ENCODE data around the gene CCND1. TPM values are rescaled to one million over a fixed set of nuclear protein-coding genes. Genes with fewer than 3 reads are reported as not detected.

The CCND1 gene
- total and polyA plus RNA-seq, 12 donors: 12.1 to 149 (median 80.7) TPM

DNA sequence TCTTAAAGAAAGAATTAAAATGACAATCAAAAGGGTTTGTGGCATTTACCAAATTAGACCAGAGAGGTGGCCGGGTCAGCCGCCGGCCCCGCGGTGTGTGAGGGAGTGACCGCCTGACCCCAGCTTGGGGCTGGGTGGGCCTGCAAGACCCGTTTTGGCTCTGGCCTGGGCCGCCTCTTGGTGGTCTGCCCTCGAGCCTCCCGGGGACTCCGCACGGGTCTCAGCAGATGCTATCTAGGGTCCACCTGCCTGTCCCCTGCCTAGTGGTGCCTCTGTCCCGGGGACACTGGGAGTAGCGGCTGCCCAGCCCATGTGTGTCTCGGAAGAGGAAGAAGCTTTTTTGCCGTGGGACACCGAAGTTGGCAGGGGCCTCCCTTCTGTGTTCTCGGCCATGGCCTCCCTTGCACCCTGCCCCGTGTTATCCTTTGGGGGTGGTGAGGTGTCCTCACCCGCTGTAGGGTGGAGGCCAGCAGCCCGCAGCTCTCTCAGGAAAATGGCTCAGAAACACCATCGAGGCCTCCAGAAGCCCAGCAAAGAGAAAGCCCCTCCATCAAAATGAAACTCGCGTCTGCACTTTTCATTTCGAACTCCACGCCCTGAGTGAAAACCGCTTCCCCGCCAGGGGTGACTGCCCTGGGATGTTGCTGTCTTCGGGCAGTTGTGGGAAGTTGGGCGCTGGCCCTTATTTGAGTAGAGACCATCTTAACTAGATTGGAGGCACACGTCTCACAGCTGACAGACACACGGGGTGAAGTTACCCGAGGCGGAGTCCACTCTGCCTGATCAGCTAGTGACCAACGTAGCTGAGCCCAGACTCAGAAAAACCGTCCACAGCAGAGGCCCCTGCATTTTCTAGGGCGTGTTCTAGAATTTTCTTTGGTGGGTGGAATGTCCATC, 8.0 kb downstream of the CCND1 start:
- peaks cover 0 to 61% of the 10 kb centered on the region in 2 donors for H3K36me3 ChIP-seq (replicated peaks in 1 of 2)
- H3K27me3 ChIP-seq: no peaks in the 10 kb centered on the region
- 88 to 93% (median 91%) methylated on average over 27 to 37 of the region's 37 CpGs for WGBS, 4 donors
- peaks cover 4 to 10% of the 10 kb centered on the region in 2 donors for H3K4me1 ChIP-seq (replicated peaks in 1 of 2)
- no peak overlapping the region for H3K4me3 ChIP-seq
- DNase-seq: peak in 1 of 7 donors; percentile 20
- TF ChIP-seq, protein P1, sequence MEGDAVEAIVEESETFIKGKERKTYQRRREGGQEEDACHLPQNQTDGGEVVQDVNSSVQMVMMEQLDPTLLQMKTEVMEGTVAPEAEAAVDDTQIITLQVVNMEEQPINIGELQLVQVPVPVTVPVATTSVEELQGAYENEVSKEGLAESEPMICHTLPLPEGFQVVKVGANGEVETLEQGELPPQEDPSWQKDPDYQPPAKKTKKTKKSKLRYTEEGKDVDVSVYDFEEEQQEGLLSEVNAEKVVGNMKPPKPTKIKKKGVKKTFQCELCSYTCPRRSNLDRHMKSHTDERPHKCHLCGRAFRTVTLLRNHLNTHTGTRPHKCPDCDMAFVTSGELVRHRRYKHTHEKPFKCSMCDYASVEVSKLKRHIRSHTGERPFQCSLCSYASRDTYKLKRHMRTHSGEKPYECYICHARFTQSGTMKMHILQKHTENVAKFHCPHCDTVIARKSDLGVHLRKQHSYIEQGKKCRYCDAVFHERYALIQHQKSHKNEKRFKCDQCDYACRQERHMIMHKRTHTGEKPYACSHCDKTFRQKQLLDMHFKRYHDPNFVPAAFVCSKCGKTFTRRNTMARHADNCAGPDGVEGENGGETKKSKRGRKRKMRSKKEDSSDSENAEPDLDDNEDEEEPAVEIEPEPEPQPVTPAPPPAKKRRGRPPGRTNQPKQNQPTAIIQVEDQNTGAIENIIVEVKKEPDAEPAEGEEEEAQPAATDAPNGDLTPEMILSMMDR (IDR thresholded peaks at IDR 0.05): no peak
- no peak for TF ChIP-seq POLR2A (IDR thresholded peaks at IDR 0.05)
- no peak overlapping the region for H3K27ac ChIP-seq
- intact Hi-C loops (cut with DNase I): no loop called here
- H3K9me3 ChIP-seq (replicated peaks in 1 of 3): no peaks in the 10 kb centered on the region

- peaks cover 0 to 4% of the 10 kb centered on the region in 2 donors for H3K4me1 ChIP-seq (replicated peaks in 1 of 2)
- WGBS, 4 donors: 90 to 98% (median 92%) methylated on average over 6 to 10 of the region's 10 CpGs
- H3K4me3 ChIP-seq: no peak overlapping the region
- no peak overlapping the region for H3K27ac ChIP-seq
- intact Hi-C loops (cut with DNase I): no loop called here
- peaks cover 0 to 56% of the 10 kb centered on the region in 2 donors for H3K36me3 ChIP-seq (replicated peaks in 1 of 2)
- no peak for DNase-seq
- no peaks in the 10 kb centered on the region for H3K27me3 ChIP-seq
- TF ChIP-seq, protein P1 (IDR thresholded peaks at IDR 0.05): no peak
- TF ChIP-seq POLR2A (IDR thresholded peaks at IDR 0.05): no peak
- H3K9me3 ChIP-seq (replicated peaks in 1 of 3): no peaks in the 10 kb centered on the region
These were observed 8.6 kb downstream of the CCND1 start for GRCh38 chr11:69649576-69649900.

DNA sequence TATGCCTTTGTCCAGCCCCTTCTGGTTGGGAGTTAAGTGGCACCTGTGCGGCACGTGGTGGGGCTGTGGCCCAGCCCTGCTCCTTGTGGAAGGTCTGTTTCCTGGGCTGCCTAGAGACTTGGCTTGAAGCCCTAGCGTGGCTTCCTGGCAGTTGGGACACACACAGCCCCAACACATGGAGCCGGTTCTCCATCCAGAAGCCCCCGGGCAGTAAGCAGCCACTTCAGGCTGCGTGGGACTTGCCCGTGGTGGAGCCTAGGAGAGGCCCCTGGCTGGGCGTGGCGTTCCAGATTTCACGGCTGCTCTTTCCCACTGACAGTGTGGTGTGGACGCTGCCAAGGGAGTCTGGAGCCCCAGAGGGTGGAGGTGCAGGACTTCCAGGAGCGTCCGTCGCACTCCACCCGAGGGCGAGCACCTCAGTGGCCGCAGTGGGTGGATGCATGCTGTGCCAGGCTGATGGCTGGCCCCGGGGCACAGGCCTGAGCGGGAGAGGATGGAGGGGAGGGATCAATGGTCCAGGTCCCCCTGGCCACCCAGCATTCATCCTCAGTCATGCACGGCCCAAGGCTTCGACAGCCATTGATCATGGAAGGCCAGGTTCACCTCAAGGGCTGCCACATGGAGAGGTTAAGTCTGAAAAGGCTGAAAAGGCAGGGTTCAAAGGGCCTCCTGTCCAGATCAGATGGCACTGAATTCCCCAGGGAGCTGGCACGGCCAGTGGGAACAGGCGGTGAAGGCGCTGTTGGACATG, 9.3 kb downstream of the CCND1 start:
- H3K36me3 ChIP-seq (replicated peaks in 1 of 2): peaks cover 0 to 56% of the 10 kb centered on the region in 2 donors
- no peaks in the 10 kb centered on the region for H3K9me3 ChIP-seq (replicated peaks in 1 of 3)
- intact Hi-C loops (cut with DNase I): no loop called here
- no peaks in the 10 kb centered on the region for H3K27me3 ChIP-seq
- peak in 1 of 7 donors; percentile 70 for DNase-seq
- TF ChIP-seq, protein P1 (IDR thresholded peaks at IDR 0.05): no peak
- no peak for TF ChIP-seq POLR2A (IDR thresholded peaks at IDR 0.05)
- WGBS, 4 donors: 40 to 85% (median 83%) methylated on average over 3 to 24 of the region's 24 CpGs
- no peak overlapping the region for H3K27ac ChIP-seq
- peaks cover 0 to 6% of the 10 kb centered on the region in 2 donors for H3K4me1 ChIP-seq (replicated peaks in 1 of 2)
- H3K4me3 ChIP-seq: no peak overlapping the region

GRCh38 chr11:69650832-69651344, 9.9 kb downstream of the CCND1 start:
- DNase-seq: no peak
- H3K4me1 ChIP-seq (replicated peaks in 1 of 2): peaks cover 0 to 6% of the 10 kb centered on the region in 2 donors

More at GRCh38 chr11:69650832-69651344, 9.9 kb downstream of the CCND1 start:
- Histone ChIP-seq H3K27ac (no peak overlapping the region), H3K36me3 (replicated peaks in 1 of 2) (peaks cover 0 to 56% of the 10 kb centered on the region in 2 donors), H3K9me3 (replicated peaks in 1 of 3) (no peaks in the 10 kb centered on the region), H3K4me3 (no peak overlapping the region), H3K27me3 (no peaks in the 10 kb centered on the region)
- TF ChIP-seq, protein P1 (IDR thresholded peaks at IDR 0.05): no peak
- TF ChIP-seq POLR2A (IDR thresholded peaks at IDR 0.05): no peak
- intact Hi-C loops (cut with DNase I): no loop called here
- WGBS, 4 donors: 80 to 90% (median 86%) methylated on average over 17 to 23 of the region's 23 CpGs
